H9 (cell line): ENCODE data around the gene PRSS2. TPM values are rescaled to one million over a fixed set of nuclear protein-coding genes. Genes with fewer than 3 reads are reported as not detected.

ENCODE experiments used
- DNase-seq: peaks from one replicate; pipeline ENCODE4 v3.0.0-alpha.2; 2017
- H2AFZ ChIP-seq: one replicate; pipeline ENCODE4 v1.6.1; 2013; ENCODE audit warnings: mild to moderate bottlenecking, low read length, control low read depth, moderate library complexity
- H2AK5ac ChIP-seq: 2 replicates; pipeline ENCODE4 v1.6.1; 2013; ENCODE audit warnings: low read length, control low read depth, mixed read lengths; ENCODE audit not compliant: insufficient read length
- H2BK120ac ChIP-seq: one replicate; pipeline ENCODE4 v1.6.1; 2013; ENCODE audit warnings: low read depth, mild to moderate bottlenecking, low read length, control low read depth, inconsistent platforms; ENCODE audit not compliant: poor library complexity, severe bottlenecking
- H2BK12ac ChIP-seq: 2 replicates; pipeline ENCODE4 v1.6.1; 2013; ENCODE audit warnings: low read length, control low read depth, mixed read lengths, low read depth; ENCODE audit not compliant: insufficient read length
- H2BK15ac ChIP-seq: 2 replicates; pipeline ENCODE4 v1.6.1; 2013; ENCODE audit warnings: low read depth, low read length, control low read depth
- H2BK20ac ChIP-seq: one replicate; pipeline ENCODE4 v1.6.1; 2013; ENCODE audit warnings: low read depth, mild to moderate bottlenecking, low read length, control low read depth, inconsistent platforms; ENCODE audit not compliant: poor library complexity, severe bottlenecking
- H2BK5ac ChIP-seq: 2 replicates; pipeline ENCODE4 v1.6.1; 2013; ENCODE audit warnings: low read length, control low read depth, mixed read lengths; ENCODE audit not compliant: insufficient read length
- H3K14ac ChIP-seq: 2 replicates; pipeline ENCODE4 v1.6.1; 2013; ENCODE audit warnings: low read length, control low read depth; ENCODE audit not compliant: insufficient read depth
- H3K18ac ChIP-seq: 2 replicates; pipeline ENCODE4 v1.6.1; 2013; ENCODE audit warnings: low read depth, mild to moderate bottlenecking, mixed read lengths, low read length, control low read depth; ENCODE audit not compliant: insufficient read length
- H3K23ac ChIP-seq: 2 replicates; pipeline ENCODE4 v1.6.1; 2013; ENCODE audit warnings: low read length, control low read depth, mixed read lengths, low read depth; ENCODE audit not compliant: insufficient read length
- H3K23me2 ChIP-seq: 2 replicates; pipeline ENCODE4 v1.6.1; 2013; ENCODE audit warnings: low read depth, mild to moderate bottlenecking, mixed read lengths, low read length, control low read depth; ENCODE audit not compliant: insufficient read length, poor library complexity, severe bottlenecking
- H3K27ac ChIP-seq: 2 replicates; pipeline ENCODE4 v1.5.1; 2013; ENCODE audit warnings: low read length, control low read depth, mixed read lengths, low read depth; ENCODE audit not compliant: insufficient read length
- H3K27me3 ChIP-seq: 2 replicates; pipeline ENCODE4 v1.6.1; 2013; ENCODE audit warnings: low read length, control low read depth, inconsistent platforms; ENCODE audit not compliant: insufficient read depth
- H3K4ac ChIP-seq: 2 replicates; pipeline ENCODE4 v1.6.1; 2013; ENCODE audit warnings: low read depth, mild to moderate bottlenecking, control low read depth, inconsistent platforms, low read length, moderate library complexity
- H3K4me1 ChIP-seq: 2 replicates; pipeline ENCODE4 v1.6.1; 2013; ENCODE audit warnings: low read length, control low read depth, inconsistent platforms; ENCODE audit not compliant: insufficient read depth
- H3K4me2 ChIP-seq: 2 replicates; pipeline ENCODE4 v1.6.1; 2013; ENCODE audit warnings: low read length, control low read depth, mixed read lengths; ENCODE audit not compliant: insufficient read length, insufficient read depth
- H3K56ac ChIP-seq: 2 replicates; pipeline ENCODE4 v1.6.1; 2013; ENCODE audit warnings: low read depth, mild to moderate bottlenecking, mixed read lengths, low read length, control low read depth; ENCODE audit not compliant: insufficient read length
- H3K79me1 ChIP-seq: 2 replicates; pipeline ENCODE4 v1.6.1; 2013; ENCODE audit warnings: low read depth, mild to moderate bottlenecking, moderate library complexity, low read length, control low read depth, inconsistent platforms; ENCODE audit not compliant: insufficient read depth, poor library complexity, severe bottlenecking
- H3K79me2 ChIP-seq: 2 replicates; pipeline ENCODE4 v1.6.1; 2013; ENCODE audit warnings: low read length, control low read depth, inconsistent platforms; ENCODE audit not compliant: insufficient read depth
- H3K9ac ChIP-seq: 2 replicates; pipeline ENCODE4 v1.6.1; 2013; ENCODE audit warnings: low read length, control low read depth, mixed read lengths; ENCODE audit not compliant: insufficient read length; ENCODE audit errors: extremely low read depth
- H3K9me3 ChIP-seq: one replicate; pipeline ENCODE4 v1.6.1; 2013; ENCODE audit warnings: low read depth, low read length, inconsistent platforms; ENCODE audit not compliant: control insufficient read depth
- H3T11ph ChIP-seq: one replicate; pipeline ENCODE4 v1.6.1; 2013; ENCODE audit warnings: mild to moderate bottlenecking, low read length, control low read depth, inconsistent platforms
- H4K20me1 ChIP-seq: one replicate; pipeline ENCODE4 v1.6.1; 2013; ENCODE audit not compliant: control insufficient read depth, insufficient read length, insufficient read depth
- H4K5ac ChIP-seq: 2 replicates; pipeline ENCODE4 v1.6.1; 2013; ENCODE audit warnings: low read depth, mild to moderate bottlenecking, mixed read lengths, low read length, control low read depth; ENCODE audit not compliant: insufficient read length
- H4K8ac ChIP-seq: replicated peaks from 2 replicates; pipeline ENCODE4 v1.6.1; 2013; ENCODE audit warnings: low read length, control low read depth, mixed read lengths, low read depth; ENCODE audit not compliant: insufficient read length
- H4K91ac ChIP-seq: 2 replicates; pipeline ENCODE4 v1.6.1; 2013; ENCODE audit warnings: low read depth, mild to moderate bottlenecking, moderate library complexity, mixed read lengths, low read length, control low read depth; ENCODE audit not compliant: insufficient read length
- H3K27ac Mint-ChIP-seq, 3 experiments: 2 replicates in 2 of 3; 3 replicates in 1 of 3; pipeline ENCODE4 v1.8.0; 2020 to 2021; ENCODE audit warnings: mixed read lengths in 3 of 3, mild to moderate bottlenecking in 1 of 3, moderate library complexity in 1 of 3
- H3K27me3 Mint-ChIP-seq: 2 replicates; pipeline ENCODE4 v1.8.0; 2021; ENCODE audit warnings: low read depth, mild to moderate bottlenecking, moderate library complexity, mixed read lengths
- H3K36me3 Mint-ChIP-seq, 3 experiments: 2 replicates in 2 of 3; 3 replicates in 1 of 3; pipeline ENCODE4 v1.8.0; 2020 to 2021; ENCODE audit warnings: low read depth in 3 of 3, mixed read lengths in 3 of 3; ENCODE audit not compliant: insufficient read depth in 1 of 3
- H3K4me1 Mint-ChIP-seq, 2 experiments: 2 replicates each; pipeline ENCODE4 v1.8.0; 2020; ENCODE audit warnings: mixed read lengths in 2 of 2
- H3K4me3 Mint-ChIP-seq, 2 experiments: 2 replicates in 1 of 2; 3 replicates in 1 of 2; pipeline ENCODE4 v1.8.0; 2020 to 2021; ENCODE audit warnings: mild to moderate bottlenecking in 2 of 2, mixed read lengths in 2 of 2, moderate library complexity in 1 of 2
- H3K9me3 Mint-ChIP-seq, 2 experiments: 2 replicates in 1 of 2; 3 replicates in 1 of 2; pipeline ENCODE4 v1.8.0; 2020; ENCODE audit warnings: mild to moderate bottlenecking in 2 of 2, mixed read lengths in 2 of 2, moderate library complexity in 1 of 2
- CTCF ChIP-seq: fragments of 200-600 bp; sonication (generic); conservative IDR thresholded peaks from 3 replicates; pipeline ENCODE4 v1.8.0; 2021; ENCODE audit warnings: antibody characterized with exemption, mild to moderate bottlenecking
- WGBS: extraction: QIAGEN DNeasy Blood & Tissue Kit; methylation state at CpG from one replicate; pipeline ENCODE4 v1.1.7; 2013; ENCODE audit warnings: missing lambda C conversion rate, low lambda C conversion rate, mixed read lengths; ENCODE audit not compliant: insufficient read length; ENCODE audit errors: extremely low coverage; 5-methylcytosine and 5-hydroxymethylcytosine counted together
- long read RNA-seq: library from polyadenylated mRNA; unstranded; transcript quantifications from one replicate; pipeline ENCODE4 v2.0.0, GENCODE V29; 2020
- total RNA-seq: library from RNA; stranded (reverse); gene quantifications from 2 replicates; pipeline ENCODE4 v1.2.1, GENCODE V29; 2021

Gene PRSS2
- total RNA-seq = not detected in 2 replicates
- long read RNA-seq = 0 reads

DNA sequence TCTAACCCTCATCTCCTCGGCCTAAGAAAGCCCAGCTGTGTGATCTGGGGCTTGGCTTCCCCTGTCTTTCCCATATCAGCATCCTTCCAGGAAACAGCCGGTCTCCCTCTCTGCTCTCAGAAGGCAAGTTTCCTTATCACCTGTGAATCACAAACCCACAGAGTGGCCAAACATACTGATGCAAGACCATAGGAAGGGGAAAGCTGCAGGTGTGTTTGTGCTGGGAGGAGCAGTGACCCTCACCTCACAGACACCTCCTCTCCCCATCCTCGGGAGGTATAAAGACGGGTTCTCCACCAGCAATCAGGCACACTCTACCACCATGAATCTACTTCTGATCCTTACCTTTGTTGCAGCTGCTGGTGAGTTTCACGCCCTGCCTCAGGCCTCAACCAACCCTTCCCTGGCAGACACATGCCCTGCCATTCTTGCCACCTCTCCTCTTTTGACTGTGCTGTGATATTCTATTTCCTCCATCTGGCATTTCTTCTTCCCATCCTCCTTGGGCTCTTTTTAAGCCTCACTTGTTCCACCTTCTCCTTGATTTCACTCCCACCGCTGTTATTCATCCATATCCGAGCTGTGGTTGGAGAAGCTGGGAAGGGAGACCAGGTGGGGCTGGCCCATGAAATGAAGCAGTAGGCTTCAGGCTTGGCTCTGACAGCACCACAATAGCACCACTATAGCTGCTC, at the start of gene PRSS2:
PRSS2 (plus strand) TSS at position 310 of the 692 bp plus-strand sequence; CDS start at position 323, 13 bp downstream.
- Histone ChIP-seq H3K4me2 (no peak within 1 kb of the TSS), H3K27me3 (no peaks in the 10 kb centered on the region), H3K4me1 (no peaks in the 10 kb centered on the region), H4K5ac (no peak within 1 kb of the TSS), H3K79me1 (no peaks in the 10 kb centered on the region), H2AK5ac (no peak within 1 kb of the TSS), H2AFZ (no peak within 1 kb of the TSS), H2BK5ac (no peak within 1 kb of the TSS), H4K8ac (no peak within 1 kb of the TSS), H2BK12ac (no peak within 1 kb of the TSS), H3K27ac (no peak within 1 kb of the TSS), H3K4ac (no peak within 1 kb of the TSS), H3K56ac (no peak within 1 kb of the TSS), H3K79me2 (no peaks in the 10 kb centered on the region), H3K9ac (no peak within 1 kb of the TSS), H3K14ac (no peak within 1 kb of the TSS), H2BK120ac (no peak within 1 kb of the TSS), H2BK20ac (no peak within 1 kb of the TSS), H3K23ac (no peak within 1 kb of the TSS), H4K91ac (no peak within 1 kb of the TSS), H3K9me3 (no peaks in the 10 kb centered on the region), H4K20me1 (no peaks in the 10 kb centered on the region), H3K18ac (no peak within 1 kb of the TSS), H3K23me2 (no peaks in the 10 kb centered on the region), H3T11ph (no peak within 1 kb of the TSS), H2BK15ac (no peak within 1 kb of the TSS)
- H3K4me3 Mint-ChIP-seq = no peak within 1 kb of the TSS
- no peak for TF ChIP-seq CTCF
- H3K27me3 Mint-ChIP-seq = peaks cover 16% of the 10 kb centered on the region
- H3K27ac Mint-ChIP-seq = no peak within 1 kb of the TSS
- DNase-seq = no peak
- H3K36me3 Mint-ChIP-seq = no peaks in the 10 kb centered on the region
- H3K4me1 Mint-ChIP-seq = peaks cover 3 to 5% of the 10 kb centered on the region in 2 experiments; a peak in 3 of 4 replicates
- no peaks in the 10 kb centered on the region for H3K9me3 Mint-ChIP-seq
- no CpG with 5 or more reads among the region's 7 CpGs for WGBS
